Activated CD4-positive, CD25-positive, alpha-beta regulatory T cell treated with anti-CD3 and anti-CD28 coated beads, Interleukin-2, amount 50 U/mL, for 16 hours (primary cell): ENCODE results near the gene INPP5F.

Source experiments
- DNase-seq: peaks from one replicate; pipeline ENCODE4 v3.0.0-alpha.2; 2020; ENCODE audit warnings: low read depth, low spot score

INPP5F gene

DNA sequence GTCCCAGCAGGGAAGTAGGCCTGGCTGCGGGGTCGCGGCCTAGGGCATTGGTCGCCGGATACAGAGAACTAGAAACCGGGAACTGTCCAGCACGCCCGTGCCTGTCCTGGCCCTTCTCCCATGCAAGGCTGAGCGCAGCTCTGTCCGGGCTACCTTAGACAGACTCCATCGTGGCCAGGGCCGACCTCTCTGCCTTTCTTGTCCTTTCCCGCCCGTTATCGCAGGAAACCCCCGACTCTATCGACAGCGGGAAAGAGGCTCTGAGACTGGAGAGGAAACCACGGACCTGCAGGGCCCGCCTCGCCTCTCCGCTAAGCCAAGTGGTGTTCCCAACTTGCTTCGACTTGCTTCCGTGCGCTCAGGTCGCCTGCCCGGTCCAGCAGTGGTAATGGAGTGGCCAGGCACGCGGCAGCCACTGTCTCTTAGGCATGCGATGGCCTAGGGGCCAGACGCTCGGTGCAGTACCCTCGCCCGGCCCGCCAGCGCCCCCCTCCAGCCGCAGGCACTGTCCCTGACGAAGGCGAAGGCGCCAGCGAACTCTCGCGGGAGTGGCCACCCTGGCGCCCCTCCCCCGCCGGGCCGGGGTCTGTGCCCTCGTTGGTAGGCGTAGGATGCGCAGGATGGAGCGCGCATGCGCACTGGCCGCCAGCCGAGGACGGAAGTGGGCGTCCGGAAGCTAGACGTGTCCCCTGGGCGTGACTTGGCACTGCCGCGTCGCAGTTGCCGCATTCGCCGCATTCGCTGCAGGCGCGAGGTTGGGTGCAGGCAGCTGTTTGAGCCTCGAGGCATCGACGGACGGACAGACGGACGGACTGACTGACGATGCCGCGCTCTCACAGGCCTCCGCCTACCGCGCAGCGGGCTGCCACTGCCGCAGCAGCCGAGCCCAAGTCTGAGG, 92.4 kb downstream of the INPP5F start:
- no peak for DNase-seq

DNA sequence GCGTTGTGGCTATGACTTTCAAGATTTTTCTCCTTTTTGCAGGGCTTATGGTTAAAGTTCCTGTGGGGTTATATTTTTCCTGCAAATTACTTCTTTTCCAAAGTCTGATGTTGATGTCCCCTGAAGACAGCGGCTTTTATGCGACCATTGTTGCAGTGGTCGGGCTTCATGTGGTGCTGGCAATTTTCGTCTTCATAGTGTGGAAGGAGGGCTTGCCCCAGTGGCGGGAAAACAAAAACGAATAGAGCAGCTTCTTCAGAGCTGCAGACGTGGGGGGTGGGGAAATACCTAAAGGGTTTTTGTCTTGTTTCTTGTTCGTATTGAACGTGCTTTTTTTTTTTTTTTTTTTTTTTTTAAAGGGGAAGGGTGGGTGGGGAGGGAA, 93.0 kb downstream of the INPP5F start:
- DNase-seq: no peak

DNA sequence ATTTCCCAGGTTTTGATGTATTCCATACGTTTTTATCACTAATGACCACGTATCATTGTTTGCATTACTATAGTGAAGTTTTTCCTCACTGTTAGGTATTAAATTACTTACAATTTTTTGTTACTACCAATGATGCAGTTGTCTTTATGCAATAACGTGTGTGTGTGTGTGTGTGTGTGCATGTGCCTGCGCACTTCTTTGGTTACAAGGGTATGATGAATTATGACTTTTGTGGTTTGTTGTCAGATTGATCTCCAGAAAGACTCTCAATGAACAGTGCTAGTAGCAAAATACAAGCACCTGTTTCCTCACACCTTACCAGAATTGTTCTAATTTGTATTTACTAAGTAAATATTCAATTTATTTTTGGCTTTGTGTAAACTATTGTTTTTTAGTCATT, 95.3 kb downstream of the INPP5F start:
- no peak for DNase-seq

DNA sequence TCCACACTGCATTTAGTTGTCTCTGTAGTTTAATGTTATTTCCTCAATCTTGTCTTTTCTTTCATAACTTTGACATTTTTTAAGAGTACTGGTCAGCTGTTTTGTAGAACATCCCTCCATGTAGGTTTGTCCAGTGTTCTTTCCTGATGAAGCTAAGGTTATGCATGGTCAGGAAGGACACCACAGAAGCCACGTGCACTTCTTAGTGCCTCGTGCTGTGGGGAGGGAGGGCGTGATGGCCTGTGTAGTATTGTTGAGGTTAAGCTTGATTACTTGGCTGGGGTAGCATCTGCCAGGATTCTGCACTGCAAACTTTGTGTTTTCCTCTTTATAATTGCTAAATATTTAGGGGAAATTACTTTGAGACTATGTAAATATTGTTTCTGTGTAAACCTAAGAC, 98.4 kb downstream of the INPP5F start:
- no peak for DNase-seq

DNA sequence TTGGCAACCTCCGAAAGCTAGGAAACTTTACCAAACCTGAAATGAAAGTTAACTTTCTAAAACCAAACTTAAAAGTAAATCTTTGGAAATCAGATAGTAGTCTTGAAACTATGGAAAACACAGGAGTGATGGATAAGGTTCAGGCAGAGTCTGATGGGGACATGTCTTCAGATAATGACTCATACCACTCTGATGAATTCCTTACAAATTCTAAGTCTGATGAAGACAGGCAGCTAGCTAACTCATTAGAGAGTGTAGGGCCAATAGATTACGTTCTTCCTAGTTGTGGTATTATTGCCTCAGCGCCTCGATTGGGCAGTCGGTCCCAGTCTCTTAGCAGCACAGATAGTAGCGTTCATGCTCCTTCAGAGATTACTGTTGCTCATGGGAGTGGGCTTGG, 100.9 kb downstream of the INPP5F start:
- DNase-seq: no peak

DNA sequence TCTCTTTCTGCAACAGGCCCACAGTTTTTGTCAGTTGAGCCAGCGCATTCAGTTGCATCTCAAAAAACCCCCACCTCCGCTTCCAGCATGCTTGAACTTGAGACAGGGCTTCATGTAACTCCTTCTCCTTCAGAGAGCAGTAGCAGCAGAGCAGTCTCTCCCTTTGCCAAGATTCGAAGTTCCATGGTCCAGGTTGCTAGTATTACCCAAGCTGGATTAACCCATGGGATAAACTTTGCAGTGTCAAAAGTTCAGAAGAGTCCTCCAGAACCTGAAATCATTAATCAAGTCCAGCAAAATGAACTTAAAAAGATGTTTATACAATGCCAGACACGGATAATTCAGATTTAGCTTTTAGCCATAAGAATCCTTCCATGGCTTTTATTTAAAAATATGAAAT, 101.6 kb downstream of the INPP5F start:
- no peak for DNase-seq

DNA sequence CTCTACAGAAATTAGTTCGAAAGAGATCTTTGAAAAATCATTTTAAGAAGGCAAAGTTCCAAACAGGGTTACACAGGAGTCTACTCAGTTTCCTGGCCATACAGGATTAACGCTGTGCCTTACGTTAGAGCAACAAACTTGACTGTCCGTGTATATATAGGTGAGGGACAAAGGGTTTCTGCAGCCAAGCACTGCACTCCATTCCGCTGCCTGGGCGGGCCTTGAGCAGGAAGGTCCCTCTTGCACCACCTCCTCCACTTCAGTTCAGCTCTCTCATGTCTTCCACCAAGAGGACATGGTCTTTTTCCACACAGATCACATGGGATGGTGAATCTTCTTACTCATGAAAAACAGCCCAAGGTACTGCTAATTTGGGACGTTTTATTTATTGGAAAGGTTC, 103.6 kb downstream of the INPP5F start:
- DNase-seq: no peak

DNA sequence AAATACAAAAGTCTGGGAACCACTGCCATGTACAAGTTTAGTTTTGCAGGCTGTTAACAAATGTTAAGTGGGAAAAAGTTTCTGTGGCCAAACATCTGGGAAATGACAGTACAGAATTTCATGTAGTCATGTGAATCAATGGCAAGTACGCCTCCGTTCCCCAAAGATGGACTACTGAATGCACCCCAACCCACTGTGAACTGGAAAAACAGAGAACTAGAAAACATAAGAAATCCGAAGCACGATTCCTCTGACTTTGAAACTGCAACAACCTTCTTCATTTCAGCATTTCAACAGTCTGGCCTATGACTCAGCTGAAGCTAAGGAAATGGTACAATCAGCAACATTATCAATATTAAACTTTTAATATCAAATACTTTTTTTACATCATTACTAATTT, 105.0 kb downstream of the INPP5F start:
- DNase-seq: no peak

DNA sequence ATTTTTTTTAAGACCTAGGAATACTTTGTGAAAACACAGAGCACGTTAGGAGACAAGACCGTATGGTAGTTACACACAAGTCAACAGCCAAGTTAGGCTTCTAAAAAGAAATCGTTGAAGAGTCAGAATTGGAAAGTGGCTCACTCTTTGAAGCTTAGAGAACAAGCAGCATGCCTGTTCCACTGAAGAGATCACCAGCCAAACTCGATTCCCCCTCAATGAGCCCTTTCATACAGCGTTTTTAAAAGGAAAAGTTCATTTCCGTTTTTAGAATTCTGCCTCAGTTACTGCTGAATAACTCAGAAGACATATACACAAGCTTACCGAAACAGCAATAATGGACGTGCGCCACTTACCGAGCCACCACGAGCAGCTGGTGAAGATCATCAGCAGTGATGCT, 105.8 kb downstream of the INPP5F start:
- DNase-seq: no peak

DNA sequence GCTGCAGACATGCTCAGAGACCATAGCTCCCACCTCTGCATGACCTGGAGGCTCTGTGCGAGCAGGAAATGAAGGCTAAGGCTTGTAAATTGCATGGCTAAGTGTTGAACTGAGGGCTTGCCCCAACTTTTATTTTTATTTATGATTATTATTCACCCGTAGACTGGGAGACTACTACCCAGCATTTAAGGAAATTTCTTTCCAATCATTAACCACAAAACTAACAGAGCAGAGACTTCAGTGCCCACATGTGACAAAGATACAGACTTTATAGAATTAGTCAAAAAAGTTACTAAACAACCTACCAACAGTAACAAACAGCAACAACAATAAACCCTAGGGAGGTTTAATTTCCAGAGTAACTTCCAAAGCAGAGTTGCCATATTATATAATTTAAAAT, 107.1 kb downstream of the INPP5F start:
- DNase-seq: no peak

DNA sequence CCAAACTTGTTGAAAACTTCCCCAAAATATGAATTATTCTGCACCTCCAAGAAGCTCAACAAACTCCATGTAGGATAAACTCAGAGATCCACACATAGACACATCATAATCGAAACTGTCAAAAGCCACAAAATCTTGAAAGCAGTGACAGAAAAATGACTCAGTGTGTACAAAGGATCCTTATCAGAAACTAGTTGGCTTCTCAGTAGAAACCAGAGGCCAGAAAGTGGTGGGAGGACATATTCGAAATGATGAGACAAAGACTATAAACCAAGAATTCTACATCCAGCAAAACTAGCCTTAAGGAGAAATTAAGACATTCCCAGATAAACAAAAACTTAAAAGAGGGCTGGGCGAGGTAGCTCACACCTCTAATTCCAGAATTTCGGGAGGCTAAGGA, 108.3 kb downstream of the INPP5F start:
- no peak for DNase-seq

DNA sequence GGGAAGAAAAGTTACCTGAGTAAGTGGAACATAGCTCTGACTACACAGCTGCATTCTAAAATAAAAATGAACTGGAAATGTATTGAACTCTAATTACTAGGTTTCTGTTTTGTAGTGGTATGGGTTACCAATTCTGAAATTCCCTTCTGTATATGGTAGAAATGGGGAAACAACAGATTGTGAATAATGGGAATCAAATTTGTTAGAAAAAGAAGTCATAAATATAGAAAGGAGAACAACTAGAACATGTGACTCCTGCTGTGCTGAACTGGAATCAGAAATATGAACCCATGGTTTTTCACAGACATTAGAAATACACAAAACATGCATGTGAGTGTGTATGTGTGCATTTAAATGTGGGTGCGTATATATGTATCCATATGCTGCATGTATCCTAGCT, 119.8 kb downstream of the INPP5F start:
- DNase-seq: no peak

DNA sequence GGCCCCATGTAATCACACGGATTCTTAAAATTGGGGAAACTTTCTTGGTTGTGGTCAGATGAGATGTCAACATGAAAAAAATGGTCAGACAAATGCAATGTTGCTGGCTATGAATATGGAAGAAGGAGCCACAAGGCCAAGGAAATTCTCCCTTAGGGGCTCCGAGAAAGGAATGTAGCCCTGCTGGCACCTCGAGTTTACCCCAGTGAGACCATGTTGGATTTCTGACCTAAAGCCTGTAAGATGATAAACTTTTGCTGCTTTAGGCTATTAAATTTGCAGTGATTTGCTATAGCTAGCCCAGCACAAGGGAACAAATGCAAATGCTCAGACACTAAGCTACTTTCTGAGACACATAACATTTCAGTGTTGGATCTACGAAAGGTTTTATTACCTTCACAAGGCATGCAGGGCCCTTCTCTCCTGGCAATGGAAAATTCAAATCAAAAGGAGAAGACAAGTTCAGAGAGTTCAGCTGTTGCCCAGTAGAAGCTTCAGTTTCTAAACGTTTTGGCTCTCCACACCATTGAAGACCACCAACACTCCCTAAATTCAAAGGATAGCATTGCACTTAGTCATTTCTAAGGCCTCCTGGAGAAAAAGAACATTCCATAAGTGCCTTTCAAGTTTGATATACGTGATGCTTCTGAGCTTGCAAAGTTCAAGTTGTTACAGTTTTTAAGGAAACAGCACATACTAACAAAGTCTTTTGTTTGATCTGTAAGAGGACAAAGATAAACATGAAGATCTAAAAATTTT, 123.4 kb downstream of the INPP5F start:
- DNase-seq: no peak

DNA sequence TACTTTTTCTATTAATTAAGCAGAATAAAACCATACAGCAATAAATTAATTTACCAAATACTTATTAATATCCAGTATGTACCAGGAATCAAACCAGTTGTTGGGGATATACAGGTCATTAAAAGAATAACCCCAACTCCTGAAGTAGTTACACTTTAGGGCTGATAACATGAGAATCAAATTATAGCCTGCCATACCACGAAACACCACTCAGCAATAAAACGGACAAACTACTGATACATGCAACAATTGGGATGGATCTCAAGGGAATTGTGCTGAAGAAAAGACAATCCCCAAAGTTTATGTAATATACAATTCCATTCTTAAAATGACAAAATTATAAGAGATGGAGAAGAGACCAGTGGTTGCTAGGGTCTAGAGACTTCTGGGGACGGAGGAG, 124.1 kb downstream of the INPP5F start:
- no peak for DNase-seq

DNA sequence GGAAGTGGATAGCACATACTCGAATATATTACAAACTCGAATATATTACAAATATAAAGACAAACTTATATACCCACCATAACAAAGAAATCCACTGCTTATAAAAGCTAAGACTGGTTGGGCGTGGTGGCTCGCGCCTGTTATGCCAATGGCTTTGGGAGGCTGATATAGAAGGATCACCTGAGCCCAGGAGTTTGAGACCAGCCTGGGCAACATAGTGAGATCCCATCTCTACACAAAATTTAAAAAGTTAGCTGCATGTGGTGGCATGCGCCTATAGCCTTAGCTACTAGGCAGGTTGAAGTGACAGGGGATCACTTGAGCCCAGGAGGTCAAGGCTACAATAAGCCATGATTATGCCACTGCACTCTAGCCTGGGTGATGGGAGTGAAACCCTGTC, 126.4 kb downstream of the INPP5F start:
- DNase-seq: no peak

DNA sequence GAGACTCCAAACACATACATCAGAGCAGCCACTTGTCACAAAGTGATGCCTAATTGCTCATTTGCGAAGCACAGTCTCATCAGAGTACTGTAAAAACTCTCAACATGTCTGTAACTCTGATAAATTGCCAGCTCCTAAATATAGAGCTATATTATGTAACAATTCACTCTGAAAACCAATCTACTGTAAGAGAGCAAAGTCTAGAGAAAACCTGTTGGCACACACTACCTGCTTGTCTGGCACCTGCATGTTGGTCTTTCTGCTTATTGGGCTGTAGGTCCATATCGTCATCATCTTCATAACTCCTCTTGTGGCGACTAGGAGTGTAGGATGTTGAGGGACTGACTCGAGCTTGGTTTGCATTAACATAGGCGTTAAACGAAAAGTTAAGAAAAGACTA, 127.0 kb downstream of the INPP5F start:
- no peak for DNase-seq

DNA sequence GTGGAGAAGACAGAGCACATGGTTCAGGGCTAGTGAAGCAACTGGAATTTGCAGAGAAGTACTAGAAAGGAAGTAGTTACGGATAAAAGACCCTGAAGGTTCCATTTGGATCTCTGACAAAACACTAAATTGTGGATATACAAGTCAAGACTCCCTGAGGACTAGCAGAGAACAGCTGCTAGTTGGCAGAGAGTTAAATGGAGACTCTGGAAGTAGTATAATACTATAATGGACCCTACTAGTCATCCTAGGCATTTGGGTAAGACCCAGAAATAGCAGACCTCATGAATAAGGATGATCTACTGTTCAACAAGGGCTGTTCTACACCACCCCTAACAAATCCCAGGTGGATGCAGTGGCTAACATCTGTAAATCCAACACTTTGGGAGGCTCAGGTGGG, 127.7 kb downstream of the INPP5F start:
- DNase-seq: no peak

DNA sequence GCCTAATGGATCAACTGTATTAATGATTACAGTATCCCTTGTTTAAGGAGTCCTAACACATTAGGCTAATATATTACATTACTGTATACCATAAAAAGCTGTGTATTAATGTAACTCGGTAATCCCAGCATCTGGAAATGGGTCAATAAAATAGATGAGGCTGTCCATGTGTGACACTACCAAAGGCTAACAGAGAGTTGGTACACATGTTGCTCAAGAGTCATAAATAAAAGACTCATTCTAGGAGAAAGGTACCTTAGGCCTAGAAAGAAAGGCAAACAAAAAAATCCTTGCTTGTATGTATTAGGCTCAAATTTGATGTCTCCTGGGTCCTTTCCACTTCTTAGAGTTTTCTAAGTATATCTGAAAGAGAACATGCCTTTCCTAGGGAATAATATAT, 132.2 kb downstream of the INPP5F start:
- no peak for DNase-seq

DNA sequence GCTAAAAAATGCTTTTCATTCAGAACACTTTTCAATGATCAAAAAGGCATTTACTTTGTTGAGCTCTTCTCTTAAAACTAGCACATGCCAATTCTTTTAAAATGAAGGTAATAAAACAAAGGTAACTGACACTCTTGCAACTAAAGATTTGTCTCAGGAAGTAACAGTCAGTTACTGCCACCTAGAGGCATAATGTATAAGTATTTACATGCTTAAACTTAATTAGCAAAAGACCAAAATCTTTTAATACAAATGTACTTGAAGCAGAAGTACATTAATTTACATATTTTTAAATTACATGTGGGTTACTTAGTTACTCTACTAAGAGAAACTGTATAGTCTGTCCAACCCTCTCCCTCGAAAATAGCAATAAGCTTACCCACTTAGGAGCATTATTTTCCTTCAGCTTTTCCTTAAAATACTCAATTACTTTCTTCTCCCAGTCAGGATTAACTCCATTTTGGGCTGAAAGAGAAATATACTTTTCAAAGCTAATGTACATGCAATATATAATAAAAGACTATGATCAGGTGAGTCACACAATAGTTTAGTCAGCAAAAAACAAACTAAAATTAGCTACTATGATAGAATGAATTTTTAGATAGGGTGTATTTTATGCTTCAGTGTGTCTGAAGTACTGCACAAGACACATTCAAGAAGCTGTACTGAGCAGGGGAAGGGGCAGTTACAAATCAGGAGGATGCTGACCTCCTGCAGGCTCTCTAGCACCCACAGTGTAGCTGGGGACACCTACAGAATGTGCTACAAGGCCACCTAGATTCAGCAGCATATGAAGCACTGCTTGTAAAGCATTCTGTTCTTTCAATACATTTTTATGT, 133.8 kb downstream of the INPP5F start:
- no peak for DNase-seq

DNA sequence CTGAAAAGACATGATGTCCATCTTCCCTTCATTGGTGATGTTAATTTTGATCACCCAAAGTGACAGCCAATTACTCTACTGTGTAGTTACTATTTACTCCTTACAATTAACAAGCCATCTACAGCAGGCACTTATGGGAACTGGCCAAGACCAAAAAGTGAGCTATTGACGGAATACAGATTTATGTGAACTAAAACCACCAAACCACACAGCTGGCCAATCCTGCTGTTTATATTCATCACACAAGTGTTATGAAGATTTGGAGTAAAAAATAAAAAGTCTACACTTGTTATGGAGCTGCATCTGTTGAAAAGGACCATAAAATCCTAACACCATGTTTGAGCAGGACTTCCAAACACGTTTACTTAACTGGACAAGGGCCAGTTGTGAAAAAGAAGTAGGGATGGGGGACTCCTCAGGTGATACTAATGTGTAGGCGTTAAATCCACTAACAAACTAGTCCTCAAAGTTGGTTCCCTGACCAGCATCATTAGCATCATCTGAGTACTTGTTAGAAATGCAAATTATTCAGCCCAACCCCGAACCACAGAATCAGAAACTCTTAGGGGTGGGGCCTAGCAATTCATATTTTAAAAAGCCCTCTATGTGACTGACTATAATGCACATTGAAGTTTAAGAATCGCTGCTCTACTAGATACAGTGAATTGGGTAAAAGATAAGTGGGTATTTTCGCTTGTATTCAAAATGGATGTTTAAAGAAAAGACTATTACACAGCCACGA, 135.2 kb downstream of the INPP5F start:
- no peak for DNase-seq

DNA sequence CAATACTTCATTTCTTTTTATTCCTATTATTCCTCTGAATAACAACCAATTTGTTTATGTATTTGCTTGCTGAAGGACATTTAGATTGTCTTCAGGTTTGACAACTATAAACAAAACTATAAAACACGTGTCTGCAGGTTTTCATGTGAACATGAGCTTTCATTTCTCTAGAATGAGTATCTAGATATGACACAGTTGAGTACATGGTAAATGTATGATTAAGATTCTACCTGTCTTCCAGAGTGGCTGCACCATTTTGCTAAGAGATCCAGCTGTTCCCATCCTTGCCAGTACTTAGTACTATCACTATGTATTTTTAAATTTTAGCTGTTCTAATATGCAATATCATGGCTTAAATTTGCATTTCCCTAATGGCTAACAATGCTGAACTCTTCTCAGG, 136.7 kb downstream of the INPP5F start:
- DNase-seq: no peak
